ENCODE data around the gene COASY. TPM values are rescaled to one million over a fixed set of nuclear protein-coding genes. Genes with fewer than 3 reads are reported as not detected.
"Not testable (repeated sequence)": the region's sequence is repeated elsewhere in the genome, so short reads cannot be mapped to it uniquely, and the experiment has no call there.

COASY gene
- total RNA-seq, 1 experiment from 2014 or later = 19.2 TPM

DNA sequence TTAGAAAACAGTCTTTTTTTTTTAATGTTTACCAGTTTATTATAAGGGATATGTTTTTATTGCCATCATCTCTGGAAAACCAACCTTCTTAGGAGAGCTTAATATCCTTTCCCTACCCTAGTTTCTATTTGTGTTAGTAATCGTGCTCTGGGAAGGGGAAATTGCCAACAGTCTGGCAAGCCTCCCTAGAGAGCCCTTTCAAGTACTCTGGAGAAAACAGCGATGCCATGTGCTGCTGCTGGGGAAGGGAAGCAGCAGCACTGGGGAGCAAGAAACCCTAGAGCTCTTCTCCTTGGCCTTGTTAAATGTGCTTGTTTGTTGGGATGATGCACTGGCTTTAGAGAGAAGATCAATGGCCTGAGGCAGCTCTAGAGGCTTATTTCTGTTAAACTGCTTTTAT lies 37.0 kb downstream of the COASY start:
- in situ Hi-C loops (cut with HindIII; ENCODE audit: low sequenced_read_pairs) = no loop called here
- peak; percentile 18 for DNase-seq (ENCODE audit: low spot score)

DNA sequence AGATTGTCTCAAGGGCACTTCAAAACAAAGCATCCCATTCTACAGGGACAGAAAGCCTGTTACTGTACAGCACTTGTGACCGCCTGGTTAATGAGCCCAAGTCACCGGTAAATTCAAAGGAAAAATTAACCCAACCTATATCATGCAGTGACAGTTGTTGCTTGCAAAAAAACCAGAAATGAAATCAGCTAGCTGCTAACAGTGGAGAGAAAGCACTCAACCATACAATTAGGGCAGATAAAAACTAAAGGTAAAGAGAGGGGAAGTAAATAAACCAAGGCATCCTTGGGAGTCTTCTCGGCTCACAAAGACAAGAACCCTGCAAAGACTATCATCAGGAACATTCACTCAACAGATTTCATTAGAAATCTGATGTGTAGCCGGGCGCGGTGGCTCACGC lies 41.4 kb downstream of the COASY start:
- no peak for DNase-seq (ENCODE audit: low spot score)
- in situ Hi-C loops (cut with HindIII; ENCODE audit: low sequenced_read_pairs) = no loop called here

DNA sequence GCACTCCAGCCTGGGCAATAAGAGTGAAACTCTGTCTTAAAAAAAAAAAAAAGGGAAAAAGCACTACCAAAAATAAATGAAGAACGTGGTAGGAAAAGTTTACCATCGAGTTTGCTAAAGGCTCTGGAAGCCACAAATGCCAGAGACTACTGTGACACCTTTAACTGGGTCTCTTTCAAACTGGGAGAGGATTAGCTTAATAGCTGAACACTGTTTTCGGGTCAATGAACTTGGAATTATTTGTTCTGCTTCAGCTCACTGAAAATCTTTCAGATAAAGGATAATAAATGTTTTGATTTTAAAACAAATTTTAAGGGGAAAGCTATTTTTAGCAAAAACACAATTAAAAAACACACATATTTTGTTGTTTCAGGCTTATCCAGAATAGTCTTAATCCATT lies 45.8 kb downstream of the COASY start:
- no peak for DNase-seq (ENCODE audit: low spot score)
- in situ Hi-C loops (cut with HindIII; ENCODE audit: low sequenced_read_pairs) = loop anchor here (5.0 kb wide), 1 partner anchor 60 kb away; no protein-coding TSS in a partner anchor

DNA sequence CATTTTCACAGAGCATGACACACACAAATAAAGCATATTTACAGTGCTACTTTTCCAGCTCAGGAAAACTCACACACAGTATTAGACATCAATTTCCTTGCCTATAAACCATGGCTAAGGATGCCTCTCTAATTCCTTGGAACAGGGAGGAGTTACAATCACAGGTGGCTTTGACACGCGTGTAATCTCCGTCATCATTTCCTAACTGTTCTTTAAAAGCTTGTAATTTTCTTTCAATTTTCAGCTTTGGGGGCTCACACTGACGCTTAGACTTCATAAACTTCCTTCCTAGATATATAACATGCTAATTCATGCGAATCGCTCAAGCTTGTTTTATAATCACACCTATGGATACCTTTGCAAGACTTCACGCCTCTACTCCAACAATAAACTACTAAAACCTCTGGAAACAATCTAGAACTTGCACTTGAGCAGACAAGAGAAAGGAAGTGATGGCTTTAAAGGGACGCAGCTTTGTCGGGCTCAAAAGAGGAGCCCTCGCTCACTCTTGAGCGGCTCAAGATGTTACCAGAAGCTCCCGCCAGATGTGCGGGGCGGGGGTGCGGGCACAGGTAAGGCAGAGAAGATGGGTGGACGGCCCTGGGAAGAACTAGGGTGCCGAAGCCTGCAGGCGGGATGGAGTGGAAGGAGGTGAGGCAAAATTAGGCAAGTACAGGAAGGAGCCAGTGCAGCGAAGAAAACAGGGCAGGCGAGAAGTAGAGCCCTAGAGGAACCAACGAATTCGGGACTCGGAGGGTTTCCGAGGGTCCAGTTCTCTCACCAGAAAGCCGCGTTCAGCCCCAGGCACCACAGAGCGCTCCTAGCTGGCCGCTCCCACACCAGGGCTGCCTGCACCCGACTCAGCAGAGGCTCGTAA lies 46.6 kb downstream of the COASY start:
- in situ Hi-C loops (cut with HindIII; ENCODE audit: low sequenced_read_pairs) = loop anchor here (5.0 kb wide), 1 partner anchor 59 kb away; no protein-coding TSS in a partner anchor

DNA sequence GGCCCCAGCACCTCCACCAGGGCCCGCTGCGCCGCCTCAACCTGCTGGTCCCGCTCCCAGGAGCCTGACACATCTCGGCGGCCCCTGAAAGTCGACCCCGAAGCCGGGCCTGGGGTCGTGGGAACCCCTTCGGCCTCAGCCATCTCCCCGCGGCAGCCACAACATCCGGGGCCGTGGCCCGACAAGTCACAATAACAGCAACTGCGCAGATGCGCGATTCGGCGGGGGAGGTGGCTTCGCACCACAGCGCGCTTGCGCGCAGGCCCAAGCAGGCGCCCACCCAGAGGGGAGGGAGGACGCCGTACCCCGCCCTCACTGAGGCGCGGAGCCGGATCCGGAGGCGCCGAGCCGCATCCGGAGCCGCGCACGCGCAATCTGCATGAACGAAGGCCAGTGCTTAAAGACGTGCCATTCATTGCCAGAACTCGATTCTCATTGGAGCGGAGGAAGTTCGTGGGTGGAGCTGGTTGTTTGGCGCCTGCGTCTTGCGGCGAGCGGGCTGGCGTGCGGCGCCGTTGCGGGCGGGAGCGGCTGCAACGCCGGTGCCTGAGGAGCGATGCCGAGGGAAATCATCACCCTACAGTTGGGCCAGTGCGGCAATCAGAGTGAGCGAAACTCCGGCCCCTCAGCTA lies 47.4 kb downstream of the COASY start, which contains the start of the genes RETREG3 and TUBG1:
RETREG3 (minus strand) TSS at position 193 of the 632 bp plus-strand sequence; CDS start at position 143, 50 bp downstream.
TUBG1 (plus strand) TSS at position 502 of the 632 bp plus-strand sequence; CDS start at position 557, 55 bp downstream.
- in situ Hi-C loops (cut with HindIII; ENCODE audit: low sequenced_read_pairs) = loop anchor here (5.0 kb wide), 1 partner anchor 58 kb away; no protein-coding TSS in a partner anchor
- DNase-seq (ENCODE audit: low spot score) = peak; percentile 99

More for the DNA sequence above, 46.6 kb downstream of the COASY start:
- no peak for DNase-seq (ENCODE audit: low spot score)

DNA sequence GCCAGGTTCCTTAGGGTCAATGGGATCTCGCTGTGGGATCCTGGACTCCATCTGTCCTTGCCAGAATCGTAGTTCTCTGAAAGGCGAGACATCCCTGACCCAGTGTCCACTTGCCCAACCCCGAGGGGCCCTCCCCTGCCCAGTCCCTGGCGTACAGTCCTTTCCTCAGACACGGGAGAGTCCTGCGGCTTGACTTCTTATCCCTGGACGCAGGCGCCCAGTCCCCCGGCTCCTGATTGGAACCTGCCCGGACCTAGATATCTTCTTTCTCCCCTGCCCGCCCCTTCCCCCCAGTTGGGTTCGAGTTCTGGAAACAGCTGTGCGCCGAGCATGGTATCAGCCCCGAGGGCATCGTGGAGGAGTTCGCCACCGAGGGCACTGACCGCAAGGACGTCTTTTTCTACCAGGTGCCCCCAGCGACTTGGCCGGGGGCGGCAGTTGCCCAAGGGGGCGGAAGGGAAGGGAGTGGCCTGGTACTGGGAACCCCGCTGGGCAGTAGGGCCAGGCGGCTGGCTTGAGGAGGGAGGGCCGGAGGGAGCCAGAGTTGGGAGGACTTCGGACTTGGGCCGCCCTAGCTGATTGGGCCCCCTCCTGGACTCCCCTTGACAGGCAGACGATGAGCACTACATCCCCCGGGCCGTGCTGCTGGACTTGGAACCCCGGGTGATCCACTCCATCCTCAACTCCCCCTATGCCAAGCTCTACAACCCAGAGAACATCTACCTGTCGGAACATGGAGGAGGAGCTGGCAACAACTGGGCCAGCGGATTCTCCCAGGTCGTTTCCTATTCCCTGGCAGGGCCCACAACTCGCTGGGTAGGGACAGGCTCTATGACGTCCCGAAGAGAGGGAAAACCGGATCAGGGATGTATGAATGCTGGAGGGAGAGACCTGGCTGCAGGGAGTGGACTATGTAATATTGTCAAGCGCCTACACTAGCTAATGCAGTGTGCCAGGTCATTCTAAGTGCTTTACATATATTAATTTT lies 48.2 kb downstream of the COASY start:
- not testable (repeated sequence) for DNase-seq (ENCODE audit: low spot score)
- in situ Hi-C loops (cut with HindIII; ENCODE audit: low sequenced_read_pairs) = loop anchor here (5.0 kb wide), 1 partner anchor 57 kb away; no protein-coding TSS in a partner anchor

DNA sequence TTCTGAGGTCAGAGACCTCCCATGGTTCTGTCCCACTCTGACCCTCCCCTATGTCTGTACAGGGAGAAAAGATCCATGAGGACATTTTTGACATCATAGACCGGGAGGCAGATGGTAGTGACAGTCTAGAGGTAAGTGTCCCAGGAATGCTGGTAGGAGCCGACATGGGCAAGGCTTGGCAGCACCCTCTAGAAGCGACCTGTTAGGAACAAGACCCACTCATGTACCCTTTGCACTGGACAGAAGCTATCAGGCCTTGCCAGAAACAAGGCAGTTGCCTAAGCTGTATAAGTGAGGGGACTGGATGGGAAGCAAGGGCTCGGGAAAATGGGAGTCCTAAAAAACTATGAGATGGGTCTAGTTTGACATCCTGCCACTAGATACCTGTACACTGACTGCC lies 50.1 kb downstream of the COASY start:
- in situ Hi-C loops (cut with HindIII; ENCODE audit: low sequenced_read_pairs) = no loop called here
- no peak for DNase-seq (ENCODE audit: low spot score)

DNA sequence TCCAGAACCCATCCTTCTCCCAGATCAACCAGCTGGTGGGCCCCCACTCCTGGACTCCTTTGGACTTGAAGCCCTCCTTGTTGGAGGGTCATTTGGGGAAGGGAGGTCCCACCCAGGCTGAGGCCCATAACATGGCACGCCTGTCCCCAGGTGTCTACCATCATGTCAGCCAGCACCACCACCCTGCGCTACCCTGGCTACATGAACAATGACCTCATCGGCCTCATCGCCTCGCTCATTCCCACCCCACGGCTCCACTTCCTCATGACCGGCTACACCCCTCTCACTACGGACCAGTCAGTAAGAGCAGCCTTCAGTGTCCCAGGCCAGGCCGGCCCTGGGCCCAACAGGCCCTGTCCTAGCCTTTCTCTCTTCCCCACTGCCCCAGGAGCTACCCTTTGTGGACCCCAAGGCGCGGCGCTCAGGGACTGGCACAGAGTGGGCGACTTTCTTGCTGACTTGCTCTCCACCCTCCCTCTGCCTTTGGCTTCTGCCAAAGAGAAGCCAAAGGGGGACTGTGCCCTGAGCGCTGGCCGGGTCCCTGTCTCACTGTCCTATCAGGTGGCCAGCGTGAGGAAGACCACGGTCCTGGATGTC lies 51.8 kb downstream of the COASY start:
- in situ Hi-C loops (cut with HindIII; ENCODE audit: low sequenced_read_pairs) = no loop called here

More for the DNA sequence above, 51.8 kb downstream of the COASY start:
- no peak for DNase-seq (ENCODE audit: low spot score)

Other genes with a start within 250 kb of the COASY start
- gene STAT3, start 173.7 kb upstream of the COASY start, total RNA-seq (2014; rRNA removed; shearing (Covaris generic)) = 48.8 and 58.5 TPM in 2 replicates
- 755 and 829 TPM in 2 replicates for gene CAVIN1, start 138.9 kb upstream of the COASY start, total RNA-seq (2014; rRNA removed; shearing (Covaris generic))
- gene ATP6V0A1, start 103.3 kb upstream of the COASY start, total RNA-seq (2014; rRNA removed; shearing (Covaris generic)) = 54.0 and 112 TPM in 2 replicates
- 49.3 and 83.0 TPM in 2 replicates for gene NAGLU, start 25.9 kb upstream of the COASY start, total RNA-seq (2014; rRNA removed; shearing (Covaris generic))
- gene HSD17B1, start 9.2 kb upstream of the COASY start, total RNA-seq (2014; rRNA removed; shearing (Covaris generic)) = 3.5 and 4.4 TPM in 2 replicates
- 14.1 and 44.7 TPM in 2 replicates for gene MLX, start 5.0 kb downstream of the COASY start, total RNA-seq (2014; rRNA removed; shearing (Covaris generic))
- 6.2 and 14.9 TPM in 2 replicates for gene PSMC3IP, start 15.6 kb downstream of the COASY start, total RNA-seq (2014; rRNA removed; shearing (Covaris generic))
- 26.1 and 30.4 TPM in 2 replicates for gene RETREG3, start 47.2 kb downstream of the COASY start, total RNA-seq (2014; rRNA removed; shearing (Covaris generic))
- 51.4 and 102 TPM in 2 replicates for gene TUBG1, start 47.5 kb downstream of the COASY start, total RNA-seq (2014; rRNA removed; shearing (Covaris generic))
- 1.1 and 3.2 TPM in 2 replicates for gene TUBG2, start 97.1 kb downstream of the COASY start, total RNA-seq (2014; rRNA removed; shearing (Covaris generic))
- gene PLEKHH3, start 114.8 kb downstream of the COASY start, total RNA-seq (2014; rRNA removed; shearing (Covaris generic)) = 46.1 and 51.0 TPM in 2 replicates
- 20.1 and 24.2 TPM in 2 replicates for gene CCR10, start 119.7 kb downstream of the COASY start, total RNA-seq (2014; rRNA removed; shearing (Covaris generic))
- 11.4 and 13.3 TPM in 2 replicates for gene CNTNAP1, start 120.4 kb downstream of the COASY start, total RNA-seq (2014; rRNA removed; shearing (Covaris generic))
- 10.0 and 14.7 TPM in 2 replicates for gene EZH1, start 182.9 kb downstream of the COASY start, total RNA-seq (2014; rRNA removed; shearing (Covaris generic))
- 0.51 and 1.5 TPM in 2 replicates for gene RAMP2, start 199.1 kb downstream of the COASY start, total RNA-seq (2014; rRNA removed; shearing (Covaris generic))
- 150 and 199 TPM in 2 replicates for gene VPS25, start 211.3 kb downstream of the COASY start, total RNA-seq (2014; rRNA removed; shearing (Covaris generic))
- gene WNK4, start 218.5 kb downstream of the COASY start, total RNA-seq (2014; rRNA removed; shearing (Covaris generic)) = not detected in 2 replicates
- gene COA3, start 236.6 kb downstream of the COASY start, total RNA-seq (2014; rRNA removed; shearing (Covaris generic)) = 53.7 and 75.4 TPM in 2 replicates
- 0.18 TPM in 1 of 2 replicates, not detected in the other for gene CNTD1, start 236.7 kb downstream of the COASY start, total RNA-seq (2014; rRNA removed; shearing (Covaris generic))

All from G401 (cell line).